ENCODE measurements around the gene TTC22.

TTC22 gene

GRCh38 chr1:54842206-54842915 lies 41.2 kb upstream of the TTC22 start:
- no peak for DNase-seq (ENCODE audit: low read depth)
- no peak overlapping the region for H3K4me3 ChIP-seq (ENCODE audit: low read depth, low read length)
- TF ChIP-seq CTCF (IDR thresholded peaks at IDR 0.05; ENCODE audit: low read depth, low read length, missing control alignments) = no peak
- in situ Hi-C loops (cut with HindIII; ENCODE audit: low sequenced_read_pairs) = no loop called here

- DNase-seq (ENCODE audit: low read depth) = no peak
- no peak for TF ChIP-seq CTCF (IDR thresholded peaks at IDR 0.05; ENCODE audit: low read depth, low read length, missing control alignments)
- H3K4me3 ChIP-seq (ENCODE audit: low read depth, low read length) = no peak overlapping the region
- in situ Hi-C loops (cut with HindIII; ENCODE audit: low sequenced_read_pairs) = no loop called here
These were observed 38.7 kb upstream of the TTC22 start for GRCh38 chr1:54839824-54840223.

- no peak for DNase-seq (ENCODE audit: low read depth)
- H3K4me3 ChIP-seq (ENCODE audit: low read depth, low read length) = no peak overlapping the region
- in situ Hi-C loops (cut with HindIII; ENCODE audit: low sequenced_read_pairs) = no loop called here
- TF ChIP-seq CTCF (IDR thresholded peaks at IDR 0.05; ENCODE audit: low read depth, low read length, missing control alignments) = no peak
These were observed 37.5 kb upstream of the TTC22 start for GRCh38 chr1:54838565-54839180.

- no peak for TF ChIP-seq CTCF (IDR thresholded peaks at IDR 0.05; ENCODE audit: low read depth, low read length, missing control alignments)
- in situ Hi-C loops (cut with HindIII; ENCODE audit: low sequenced_read_pairs) = no loop called here
These were observed 36.1 kb upstream of the TTC22 start for GRCh38 chr1:54837002-54837853.

GRCh38 chr1:54836594-54836993 lies 35.5 kb upstream of the TTC22 start:
- no peak overlapping the region for H3K4me3 ChIP-seq (ENCODE audit: low read depth, low read length)
- in situ Hi-C loops (cut with HindIII; ENCODE audit: low sequenced_read_pairs) = no loop called here
- TF ChIP-seq CTCF (IDR thresholded peaks at IDR 0.05; ENCODE audit: low read depth, low read length, missing control alignments) = no peak
- DNase-seq (ENCODE audit: low read depth) = no peak

More at GRCh38 chr1:54837002-54837853, 36.1 kb upstream of the TTC22 start:
- no peak overlapping the region for H3K4me3 ChIP-seq (ENCODE audit: low read depth, low read length)
- DNase-seq (ENCODE audit: low read depth) = no peak

- no peak for TF ChIP-seq CTCF (IDR thresholded peaks at IDR 0.05; ENCODE audit: low read depth, low read length, missing control alignments)
- DNase-seq (ENCODE audit: low read depth) = no peak
- in situ Hi-C loops (cut with HindIII; ENCODE audit: low sequenced_read_pairs) = no loop called here
- H3K4me3 ChIP-seq (ENCODE audit: low read depth, low read length) = no peak overlapping the region
These were observed 34.8 kb upstream of the TTC22 start for GRCh38 chr1:54835970-54836369.

All from astrocyte of the cerebellum (primary cell).